ENCODE measurements around the gene SAA4.
"Not testable (repeated sequence)": the region's sequence is repeated elsewhere in the genome, so short reads cannot be mapped to it uniquely, and the experiment has no call there.

The SAA4 gene

GRCh38 chr11:18246379-18247190, 10.0 kb upstream of the SAA4 start:
- DNase-seq, result not testable (repeated sequence)

GRCh38 chr11:18245396-18245795, 8.8 kb upstream of the SAA4 start:
- DNase-seq, result no peak

- DNase-seq, result peak; percentile 3 to 19 (median 10)
These were observed 7.3 kb upstream of the SAA4 start for GRCh38 chr11:18243783-18244362.

- no peak for DNase-seq
These were observed 3.1 kb upstream of the SAA4 start for GRCh38 chr11:18239655-18240054.

- DNase-seq, result no peak
These were observed 938 bp downstream of the SAA4 start for GRCh38 chr11:18235394-18236334.

- DNase-seq, result no peak
These were observed 2.7 kb downstream of the SAA4 start for GRCh38 chr11:18233912-18234311.

GRCh38 chr11:18230859-18231258, 5.7 kb downstream of the SAA4 start:
- DNase-seq, result no peak

- DNase-seq, result no peak
These were observed 7.1 kb downstream of the SAA4 start for GRCh38 chr11:18229501-18229900.

GRCh38 chr11:18225913-18226312, 10.7 kb downstream of the SAA4 start:
- DNase-seq, result no peak

- DNase-seq, result no peak
These were observed 12.8 kb downstream of the SAA4 start for GRCh38 chr11:18223591-18224387.

GRCh38 chr11:18222814-18223421, 13.7 kb downstream of the SAA4 start:
- no peak for DNase-seq

GRCh38 chr11:18221274-18221876, 15.2 kb downstream of the SAA4 start:
- no peak for DNase-seq

GRCh38 chr11:18209058-18209457, 27.5 kb downstream of the SAA4 start:
- no peak for DNase-seq

- no peak for DNase-seq
These were observed 31.8 kb downstream of the SAA4 start for GRCh38 chr11:18204771-18205170.

GRCh38 chr11:18204220-18204619, 32.4 kb downstream of the SAA4 start:
- no peak for DNase-seq

- no peak for DNase-seq
These were observed 32.9 kb downstream of the SAA4 start for GRCh38 chr11:18203723-18204122.

- DNase-seq, result not testable (repeated sequence)
These were observed 38.9 kb downstream of the SAA4 start for GRCh38 chr11:18197738-18198137.

- no peak for DNase-seq
These were observed 40.1 kb downstream of the SAA4 start for GRCh38 chr11:18196532-18196931.

- no peak for DNase-seq
These were observed 43.6 kb downstream of the SAA4 start for GRCh38 chr11:18193010-18193409.

GRCh38 chr11:18191376-18191775, 45.2 kb downstream of the SAA4 start:
- DNase-seq, result no peak

GRCh38 chr11:18189476-18190245, 46.9 kb downstream of the SAA4 start:
- DNase-seq, result not testable (repeated sequence)
